ENCODE results near the gene ZDHHC19.
"Not testable (repeated sequence)": the region's sequence is repeated elsewhere in the genome, so short reads cannot be mapped to it uniquely, and the experiment has no call there.

ZDHHC19 gene, protein sequence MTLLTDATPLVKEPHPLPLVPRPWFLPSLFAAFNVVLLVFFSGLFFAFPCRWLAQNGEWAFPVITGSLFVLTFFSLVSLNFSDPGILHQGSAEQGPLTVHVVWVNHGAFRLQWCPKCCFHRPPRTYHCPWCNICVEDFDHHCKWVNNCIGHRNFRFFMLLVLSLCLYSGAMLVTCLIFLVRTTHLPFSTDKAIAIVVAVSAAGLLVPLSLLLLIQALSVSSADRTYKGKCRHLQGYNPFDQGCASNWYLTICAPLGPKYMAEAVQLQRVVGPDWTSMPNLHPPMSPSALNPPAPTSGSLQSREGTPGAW

DNA sequence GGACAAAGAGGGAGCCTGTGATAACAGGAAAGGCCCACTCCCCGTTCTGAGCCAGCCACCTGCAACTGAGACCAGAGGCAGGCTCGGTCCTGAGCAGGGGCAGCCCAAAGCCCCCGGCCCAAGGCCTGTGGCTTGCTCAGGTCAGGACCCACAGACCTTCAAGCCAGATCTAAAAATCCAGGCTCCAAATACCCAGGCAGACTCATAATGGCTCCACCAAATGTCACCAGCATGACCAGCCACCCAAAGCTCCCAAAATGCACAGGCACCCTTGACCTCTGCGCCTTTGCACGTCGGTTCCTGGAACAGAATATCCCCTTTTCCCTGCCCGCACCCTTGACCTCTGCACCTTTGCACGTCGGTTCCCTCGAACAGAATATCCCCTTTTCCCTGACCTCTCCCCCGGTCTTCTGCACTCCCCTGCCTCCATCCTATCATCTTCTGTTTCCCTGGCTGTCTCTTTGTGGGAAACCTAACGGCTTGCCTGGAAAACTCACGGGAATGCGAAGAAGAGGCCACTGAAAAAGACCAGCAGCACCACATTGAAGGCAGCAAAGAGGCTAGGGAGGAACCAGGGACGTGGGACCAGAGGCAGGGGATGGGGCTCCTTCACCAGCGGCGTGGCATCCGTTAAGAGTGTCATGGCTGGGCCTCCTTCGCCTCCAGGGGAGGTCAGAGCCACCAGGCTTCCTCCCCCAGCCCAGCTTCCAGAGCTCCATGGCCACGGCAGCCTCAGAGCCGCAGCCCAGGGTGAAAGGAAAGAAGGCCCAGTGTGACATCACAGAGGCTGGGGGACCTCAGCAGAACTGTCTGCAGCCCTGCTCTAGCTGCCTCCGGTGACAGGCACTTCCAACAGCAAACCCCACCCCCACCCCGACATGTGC, at the start of gene ZDHHC19:
Gene ZDHHC19, minus strand, starts transcription at position 728 of the 884 bp plus-strand sequence. Its CDS starts 85 bp downstream, at position 643.
- no peak for DNase-seq (ENCODE audit: low spot score)

DNA sequence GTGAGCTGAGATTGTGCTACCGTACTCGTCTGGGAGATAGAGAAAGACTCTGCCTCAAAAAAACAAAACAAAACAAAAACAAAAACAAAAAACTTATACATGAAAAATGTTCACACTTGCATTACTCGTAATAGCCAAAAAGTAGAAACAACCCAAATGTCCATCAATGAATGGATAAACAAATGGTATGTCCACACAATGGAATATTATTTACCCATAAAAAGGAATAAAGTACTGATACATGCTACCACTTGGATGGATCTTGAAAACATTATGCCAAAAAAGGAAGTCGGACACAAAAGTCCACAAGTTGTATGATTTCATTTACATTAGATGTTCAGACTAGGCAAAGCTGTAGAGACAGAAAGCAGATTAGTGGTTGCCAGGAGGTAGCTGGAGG, 49.6 kb upstream of the ZDHHC19 start:
- no peak for DNase-seq (ENCODE audit: low spot score)

DNA sequence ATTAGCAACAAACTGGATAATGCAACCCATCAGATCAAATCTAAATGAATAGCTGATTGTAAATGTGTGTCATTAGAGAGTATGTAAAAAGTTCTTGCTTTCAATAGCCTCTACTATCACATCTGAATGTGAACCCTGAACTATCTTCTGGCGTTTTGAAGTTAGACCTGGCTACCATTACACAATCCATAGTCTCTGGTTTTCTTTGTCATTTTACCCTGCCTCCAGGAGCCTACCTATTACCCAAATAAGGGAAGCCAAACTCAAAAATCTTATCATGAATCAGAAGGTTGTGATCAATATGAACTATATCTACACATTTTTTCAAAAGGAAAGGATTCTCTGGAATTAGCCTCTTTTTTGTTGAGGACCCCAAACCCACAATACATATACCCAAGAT, 44.6 kb upstream of the ZDHHC19 start:
- no peak for DNase-seq (ENCODE audit: low spot score)

DNA sequence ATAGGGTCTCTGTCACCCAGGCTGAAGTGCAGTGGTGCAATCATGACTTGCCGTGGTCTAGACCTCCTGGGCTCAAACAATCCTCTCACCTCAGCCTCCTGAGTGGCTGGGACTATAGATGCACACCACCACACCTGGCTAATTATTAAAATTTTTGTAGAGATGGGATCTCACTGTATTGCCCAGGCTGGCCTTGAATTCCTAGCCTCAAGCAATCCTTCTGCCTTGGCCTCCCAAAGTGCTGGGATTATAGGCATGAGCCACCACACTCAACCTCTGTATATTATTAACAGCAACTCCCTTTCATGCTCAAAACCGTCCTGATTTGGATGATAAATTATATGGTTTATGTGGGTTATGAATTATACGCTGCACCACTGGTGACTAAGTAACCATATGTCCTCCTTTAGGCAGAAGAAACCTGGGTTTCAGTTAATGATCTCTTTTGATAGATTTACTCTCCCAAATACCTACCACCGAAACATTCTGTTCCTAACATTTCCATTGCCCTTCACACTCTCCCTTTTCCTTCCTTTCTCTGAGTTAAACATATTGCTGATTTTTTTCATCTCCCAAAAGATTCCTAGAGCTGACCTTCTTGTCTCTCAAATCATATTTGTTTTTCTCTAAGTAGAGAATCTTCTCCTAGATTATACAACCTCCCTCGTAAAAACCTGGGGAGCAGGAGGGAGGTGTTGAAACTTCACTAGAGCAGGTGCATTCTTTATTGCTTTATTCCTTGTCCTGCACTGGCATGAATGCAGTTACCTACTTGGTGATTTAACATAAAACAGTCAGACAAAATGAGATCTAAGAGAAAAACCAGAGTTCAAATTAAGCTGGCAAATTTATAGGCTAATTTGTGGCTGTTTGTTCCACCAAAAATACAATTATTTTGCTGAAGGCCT, 43.4 kb upstream of the ZDHHC19 start:
- DNase-seq (ENCODE audit: low spot score) = no peak

DNA sequence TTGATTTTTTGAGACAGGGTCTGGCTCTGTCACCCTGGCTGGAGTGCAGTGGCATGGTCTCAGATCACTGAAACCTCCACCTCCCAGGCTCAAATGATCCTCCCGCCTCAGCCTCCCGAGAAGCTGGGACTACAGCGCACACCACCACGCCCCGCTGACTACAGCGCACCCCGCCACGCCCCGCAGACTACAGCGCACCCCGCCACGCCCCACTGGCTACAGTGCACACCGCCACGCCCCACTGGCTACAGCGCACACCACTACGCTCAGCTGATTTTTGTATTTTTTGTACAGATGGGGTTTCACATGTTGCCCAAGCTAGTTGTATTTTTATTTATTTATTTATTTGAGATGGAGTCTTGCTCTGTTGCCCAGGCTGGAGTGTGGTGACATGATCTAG, 40.7 kb upstream of the ZDHHC19 start:
- no peak for DNase-seq (ENCODE audit: low spot score)

DNA sequence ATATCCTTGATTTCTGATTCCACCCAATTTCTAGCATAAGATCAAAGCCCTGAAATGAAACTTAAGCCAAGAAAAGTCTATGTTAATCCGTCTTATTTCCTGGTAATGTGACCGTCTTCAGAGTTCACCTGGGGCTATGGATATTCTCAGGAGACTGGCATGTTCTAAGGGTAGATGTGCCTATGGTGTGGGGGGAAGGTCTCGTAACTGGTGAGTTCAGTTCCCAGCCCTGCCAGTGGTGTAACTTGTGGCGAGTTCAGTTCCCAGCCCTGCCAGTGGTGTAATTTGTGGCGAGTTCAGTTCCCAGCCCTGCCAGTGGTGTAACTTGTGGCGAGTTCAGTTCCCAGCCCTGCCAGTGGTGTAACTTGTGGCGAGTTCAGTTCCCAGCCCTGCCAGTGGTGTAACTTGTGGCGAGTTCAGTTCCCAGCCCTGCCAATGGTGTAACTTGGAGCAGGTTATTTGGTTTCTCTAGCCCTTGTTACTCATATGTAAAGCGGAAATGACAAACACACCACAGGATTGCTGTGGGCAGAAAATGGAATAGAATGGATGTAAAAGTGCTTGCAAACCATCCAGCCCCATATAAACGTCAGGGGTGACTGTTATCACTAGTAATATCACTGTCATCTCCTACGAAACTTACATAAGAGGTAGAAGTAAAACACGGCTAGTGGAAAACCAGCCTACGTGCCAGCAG, 35.6 kb upstream of the ZDHHC19 start:
- no peak for DNase-seq (ENCODE audit: low spot score)

DNA sequence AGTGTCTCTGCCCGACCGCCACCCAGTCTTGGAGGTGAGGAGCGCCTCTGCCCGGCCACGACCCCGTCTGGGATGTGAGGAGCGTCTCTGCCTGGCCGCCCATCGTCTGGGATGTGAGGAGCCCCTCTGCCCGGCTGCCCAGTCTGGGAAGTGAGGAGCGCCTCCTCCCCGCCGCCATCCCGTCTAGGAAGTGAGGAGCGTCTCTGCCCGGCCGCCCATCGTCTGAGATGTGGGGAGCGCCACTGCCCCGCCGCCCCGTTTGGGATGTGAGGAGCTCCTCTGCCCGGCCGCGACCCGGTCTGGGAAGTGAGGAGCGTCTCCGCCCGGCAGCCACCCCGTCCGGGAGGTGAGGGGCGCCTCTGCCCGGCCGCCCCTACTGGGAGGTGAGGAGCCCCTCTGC, 33.0 kb upstream of the ZDHHC19 start:
- not testable (repeated sequence) for DNase-seq (ENCODE audit: low spot score)

DNA sequence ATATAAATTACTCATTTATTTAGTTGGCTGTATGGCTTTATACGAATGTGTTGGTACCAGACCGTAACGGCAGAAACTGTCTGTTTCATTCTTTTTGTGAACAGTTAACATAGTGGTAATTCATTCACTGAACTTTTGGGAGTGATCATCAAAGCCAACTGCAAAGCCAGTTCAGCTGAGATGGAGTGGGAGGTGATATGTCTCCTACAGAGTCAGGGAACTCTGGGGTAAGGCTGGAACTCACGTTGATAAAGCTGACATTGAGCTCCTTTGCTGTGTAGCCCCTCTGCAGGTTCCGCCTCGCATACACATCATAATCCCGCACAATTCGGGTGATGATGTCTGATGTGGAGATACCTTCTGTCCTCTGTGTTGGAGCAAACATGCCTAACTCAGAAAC, 30.5 kb upstream of the ZDHHC19 start:
- no peak for DNase-seq (ENCODE audit: low spot score)

DNA sequence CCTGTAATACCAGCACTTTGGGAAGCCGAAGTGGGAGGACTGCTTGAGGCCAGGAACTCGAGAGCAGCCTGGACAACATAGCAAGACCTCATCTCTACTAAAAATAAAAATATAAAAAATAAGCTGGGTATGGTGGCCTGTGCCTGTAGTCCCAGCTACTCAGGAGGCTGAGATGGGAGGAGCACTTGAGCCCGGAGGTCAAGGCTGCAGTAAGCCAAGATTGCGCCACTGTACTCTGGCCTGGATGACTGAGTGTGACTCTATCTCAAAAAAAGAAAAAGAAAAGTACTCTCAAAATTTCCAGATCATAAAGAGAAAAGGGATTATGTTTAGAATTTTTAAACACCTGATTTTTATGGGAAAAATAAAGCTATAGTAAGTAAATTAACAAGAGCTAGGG, 29.2 kb upstream of the ZDHHC19 start:
- DNase-seq (ENCODE audit: low spot score) = no peak

DNA sequence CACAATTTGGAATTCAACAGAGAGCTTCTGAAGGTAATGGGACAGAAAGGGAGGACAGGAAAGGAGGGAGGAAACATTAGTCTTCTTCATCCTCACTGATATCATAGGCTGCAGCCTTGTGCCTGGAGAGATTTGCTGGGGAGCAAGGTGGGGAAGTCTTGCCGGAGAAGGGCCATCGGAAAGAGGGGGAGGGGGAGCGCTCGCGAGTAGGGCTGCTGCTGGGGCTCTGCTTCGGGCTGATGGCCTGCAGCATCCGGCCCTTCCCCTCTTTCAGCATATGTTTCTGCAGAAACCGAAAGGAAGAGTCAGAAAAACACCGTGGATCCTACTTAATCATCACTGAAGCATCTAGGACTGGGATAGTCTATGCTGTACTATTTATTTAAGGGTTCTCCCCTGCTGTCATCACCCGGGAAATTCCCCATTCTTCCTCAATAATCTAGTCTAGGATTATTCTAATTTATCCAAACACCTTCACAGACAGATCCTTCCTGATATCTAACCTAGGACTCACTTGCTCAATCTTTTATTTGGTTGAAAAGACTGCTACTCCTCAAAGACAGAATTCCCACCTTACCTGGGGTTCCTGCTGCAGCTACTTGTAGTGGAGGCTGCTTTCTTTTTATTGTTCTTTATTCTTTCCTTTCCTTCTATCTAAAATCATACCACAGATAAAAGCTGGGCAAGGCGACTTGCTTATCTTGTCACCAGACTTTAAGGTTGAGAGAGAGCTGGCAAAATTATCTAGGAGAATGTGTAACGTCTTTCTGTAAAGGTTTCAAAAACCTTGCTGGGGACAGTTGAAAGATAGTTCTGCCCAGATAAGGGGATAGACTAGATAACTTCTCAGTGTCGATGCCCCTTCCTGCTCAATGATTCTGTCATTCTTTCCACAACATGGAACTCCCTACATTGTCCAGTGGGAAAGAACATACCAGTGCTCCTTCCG, 27.7 kb upstream of the ZDHHC19 start:
- DNase-seq (ENCODE audit: low spot score) = no peak

DNA sequence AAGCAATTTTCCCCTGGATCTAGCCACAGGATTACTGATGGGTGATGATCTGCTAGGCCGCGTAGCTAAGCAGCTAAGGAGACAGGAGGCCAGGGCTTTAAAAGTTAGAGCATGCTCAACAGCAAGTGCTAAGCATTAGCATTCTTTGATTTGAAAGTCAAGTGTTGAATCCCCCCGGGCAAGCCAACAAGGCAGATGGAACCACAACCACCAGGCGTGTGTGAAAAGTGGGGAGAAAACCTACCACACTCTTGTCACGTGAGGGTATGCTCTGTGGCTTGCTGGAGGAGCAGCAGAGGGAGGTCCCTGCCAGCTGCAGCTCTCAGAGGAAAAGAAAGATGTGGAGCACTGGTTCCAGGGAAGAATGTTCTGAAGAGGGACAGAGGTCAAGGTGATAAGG, 26.0 kb upstream of the ZDHHC19 start:
- no peak for DNase-seq (ENCODE audit: low spot score)

DNA sequence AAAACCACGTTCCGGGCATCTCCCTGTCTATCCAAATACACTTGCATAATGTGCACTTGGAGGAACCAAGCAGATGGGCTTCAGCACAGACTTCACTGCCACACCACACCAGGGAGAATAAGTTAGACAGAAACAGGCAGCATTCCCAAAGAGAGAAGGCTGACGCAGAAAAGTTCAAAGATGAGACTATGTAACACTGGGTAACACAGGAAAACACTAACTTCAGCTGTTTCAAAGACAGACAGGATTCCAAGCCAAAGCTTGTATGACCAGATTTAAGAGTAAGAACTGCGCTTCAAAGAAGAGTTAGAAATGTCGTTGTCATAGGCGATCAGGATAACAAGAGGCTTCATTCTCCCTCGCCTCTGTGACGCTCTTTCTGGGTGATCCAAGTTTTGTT, 25.0 kb upstream of the ZDHHC19 start:
- DNase-seq (ENCODE audit: low spot score) = no peak

DNA sequence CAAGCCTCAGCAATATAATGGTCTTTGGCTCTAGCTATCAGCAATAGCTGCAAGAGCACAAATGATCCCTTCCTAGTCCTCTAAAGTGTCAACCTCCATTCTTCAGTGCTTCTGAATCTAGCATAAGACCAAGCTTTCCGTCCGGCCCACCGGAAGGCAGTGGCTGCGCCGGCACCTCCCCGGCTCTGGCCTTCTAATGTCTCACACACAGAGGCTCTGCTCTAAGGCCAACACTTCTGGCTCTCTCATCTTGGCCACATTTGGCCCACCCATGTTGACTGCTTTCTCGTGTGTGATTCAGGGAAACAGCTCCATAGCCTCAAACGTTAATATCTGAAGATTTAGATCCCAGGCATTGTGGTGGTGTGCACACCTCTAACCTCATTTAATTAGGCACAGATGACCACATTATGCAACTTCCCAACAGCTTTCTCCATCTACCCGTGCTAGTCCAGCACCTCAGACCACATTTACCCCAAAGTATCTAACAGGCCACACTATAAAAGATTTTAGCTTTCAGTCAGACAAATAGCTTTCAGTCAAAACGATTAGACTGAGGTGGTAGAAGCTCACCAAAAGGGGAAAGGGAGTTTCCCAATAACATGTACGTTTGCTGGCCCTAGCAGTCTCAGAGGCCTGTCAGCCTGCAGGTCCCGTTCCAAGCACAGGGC, 24.4 kb upstream of the ZDHHC19 start:
- no peak for DNase-seq (ENCODE audit: low spot score)

DNA sequence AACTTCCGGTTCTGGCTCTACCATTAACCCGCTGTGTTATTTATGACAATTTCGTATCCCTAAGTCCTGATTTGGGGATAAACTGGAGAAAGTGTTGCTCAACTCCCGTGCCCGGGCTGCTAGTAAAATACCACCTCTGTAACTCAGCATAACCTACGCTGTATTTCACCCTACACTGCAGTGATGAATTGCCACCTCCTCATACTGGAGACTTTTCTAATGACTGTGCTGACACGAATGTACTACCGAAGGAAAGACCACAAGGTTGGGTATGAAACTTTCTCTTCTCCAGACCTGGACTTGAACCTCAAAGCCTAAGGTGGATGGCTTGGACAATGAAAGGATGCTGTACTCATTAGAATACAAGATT, 21.7 kb upstream of the ZDHHC19 start:
- no peak for DNase-seq (ENCODE audit: low spot score)

DNA sequence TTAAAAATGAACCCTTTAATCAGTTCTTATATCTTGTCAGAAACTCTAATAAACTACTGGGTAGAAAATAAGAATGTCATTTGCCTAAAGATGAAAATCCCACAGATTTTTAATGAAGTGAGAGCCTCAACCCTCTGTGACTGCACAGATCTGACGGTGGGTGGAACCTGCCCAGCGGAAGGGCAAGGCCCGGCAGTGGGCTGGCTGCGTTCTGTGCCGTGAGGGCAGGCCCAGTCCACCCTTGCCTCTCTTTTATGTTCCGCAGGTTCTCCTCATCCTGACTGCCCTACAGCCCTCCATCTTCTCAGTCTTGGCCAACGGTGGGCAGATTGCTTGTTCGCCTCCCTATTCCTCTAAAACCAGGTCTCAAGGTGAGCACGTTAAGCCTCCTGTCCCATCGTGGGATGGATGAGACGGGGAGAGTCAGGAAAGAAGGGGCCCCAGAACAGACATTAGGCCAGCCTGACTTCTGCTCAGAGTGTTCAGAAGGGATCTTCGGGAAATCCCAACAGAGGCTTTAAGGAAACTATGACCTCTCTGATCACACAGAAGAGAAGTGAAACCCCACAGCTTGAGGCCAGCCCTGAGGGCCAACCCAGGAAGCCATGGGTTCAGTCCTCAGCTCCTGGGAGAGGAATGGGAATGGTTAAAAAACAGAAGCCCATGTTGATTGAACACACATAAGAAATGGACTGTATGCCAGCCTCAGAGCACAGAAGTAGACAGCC, 21.1 kb upstream of the ZDHHC19 start:
- no peak for DNase-seq (ENCODE audit: low spot score)

DNA sequence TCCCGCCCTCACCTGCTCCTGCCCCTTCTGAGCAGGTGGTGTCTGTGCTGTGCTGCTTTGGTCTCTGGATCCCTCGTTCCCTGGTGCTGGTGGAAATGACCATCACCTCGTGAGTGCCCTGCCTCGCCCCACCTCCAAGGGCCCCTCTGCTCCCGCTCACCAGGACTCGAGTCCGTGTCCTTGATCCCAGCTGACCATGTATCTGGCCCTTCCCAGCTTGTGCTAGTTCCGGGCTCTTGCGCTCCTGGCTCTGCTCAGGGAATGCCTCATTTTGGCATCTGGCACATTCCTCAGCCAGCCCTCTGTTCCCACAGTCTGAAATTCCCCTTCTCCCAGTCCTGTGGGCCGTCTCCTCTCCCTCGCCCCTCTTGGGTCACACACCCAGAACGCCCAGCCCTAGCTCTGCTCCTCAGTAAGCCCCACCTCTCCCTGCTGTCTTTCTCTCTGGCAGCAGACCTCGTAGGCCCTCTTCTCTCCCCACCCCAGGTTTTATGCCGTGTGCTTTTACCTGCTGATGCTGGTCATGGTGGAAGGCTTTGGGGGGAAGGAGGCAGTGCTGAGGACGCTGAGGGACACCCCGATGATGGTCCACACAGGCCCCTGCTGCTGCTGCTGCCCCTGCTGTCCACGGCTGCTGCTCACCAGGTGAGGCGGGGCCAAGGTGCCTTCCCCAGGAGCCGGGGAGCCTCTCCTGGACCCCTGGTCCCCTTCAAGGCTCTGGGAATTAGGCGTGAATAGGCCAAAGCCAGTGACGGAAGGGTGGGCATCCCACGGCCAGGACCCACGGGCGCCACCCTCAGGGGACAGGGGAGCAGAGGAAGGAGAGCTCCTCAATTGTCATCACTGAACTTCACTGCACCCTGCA, 16.7 kb upstream of the ZDHHC19 start:
- DNase-seq (ENCODE audit: low spot score) = no peak

DNA sequence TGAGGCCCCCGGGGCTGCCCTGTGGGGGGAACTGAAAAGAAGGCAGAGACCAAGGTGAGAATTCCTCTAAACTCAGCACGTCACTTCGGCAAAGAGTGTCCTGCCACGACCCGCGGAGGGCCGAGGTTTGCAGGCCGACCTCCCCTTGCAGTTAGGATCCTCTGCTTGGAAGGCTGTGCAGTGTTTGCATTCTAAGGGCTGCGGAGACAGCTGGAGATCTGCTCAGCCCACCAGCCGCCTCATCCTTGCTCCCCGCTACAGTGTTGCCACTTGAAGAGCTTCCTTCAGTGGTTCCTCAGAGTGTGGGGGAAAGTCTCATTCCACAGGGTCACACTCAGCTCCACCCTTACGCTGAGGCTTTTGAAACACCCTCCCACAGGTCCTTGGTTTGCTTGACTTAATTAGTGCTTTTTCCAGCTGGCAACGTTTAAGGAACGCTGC, 15.9 kb upstream of the ZDHHC19 start:
- DNase-seq (ENCODE audit: low spot score) = no peak

DNA sequence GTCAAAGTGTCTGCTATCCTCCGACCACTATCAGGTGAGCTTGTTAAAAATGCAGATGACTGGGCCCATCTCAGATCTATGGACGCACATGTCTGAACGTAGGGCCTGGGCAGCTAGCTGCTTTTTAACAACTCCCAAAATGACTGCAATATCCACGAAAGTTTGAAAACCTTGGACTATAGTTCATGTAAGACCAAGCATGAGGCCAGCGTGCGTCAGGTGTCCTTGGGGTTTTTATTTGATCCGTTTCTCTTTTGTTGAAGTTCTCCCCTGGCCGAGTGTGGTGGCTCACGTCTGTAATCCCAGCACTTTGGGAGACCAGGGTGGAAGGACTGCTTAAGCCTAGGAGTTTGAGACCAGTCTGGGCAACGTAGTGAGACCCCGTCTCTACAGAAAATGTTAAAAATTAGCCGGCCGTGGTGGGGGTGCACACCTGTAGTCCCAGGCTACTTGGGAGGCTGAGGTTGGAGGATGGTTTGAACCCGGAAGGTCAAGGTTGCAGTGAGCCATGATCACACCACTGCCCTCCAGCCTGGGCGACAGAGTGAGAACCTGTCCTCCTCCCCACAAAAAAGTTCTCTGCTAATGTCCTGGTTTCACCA, 14.7 kb upstream of the ZDHHC19 start:
- no peak for DNase-seq (ENCODE audit: low spot score)
